ENCODE data around the gene CUL2.
A peak's percentile ranks its signal among the peaks of the same experiment; 100 is the strongest.
"Not testable (repeated sequence)": the region's sequence is repeated elsewhere in the genome, so short reads cannot be mapped to it uniquely, and the experiment has no call there.

The CUL2 gene

GRCh38 chr10:35015843-35016408 is 74.2 kb downstream of the CUL2 start:
- DNase-seq, result no peak

DNA sequence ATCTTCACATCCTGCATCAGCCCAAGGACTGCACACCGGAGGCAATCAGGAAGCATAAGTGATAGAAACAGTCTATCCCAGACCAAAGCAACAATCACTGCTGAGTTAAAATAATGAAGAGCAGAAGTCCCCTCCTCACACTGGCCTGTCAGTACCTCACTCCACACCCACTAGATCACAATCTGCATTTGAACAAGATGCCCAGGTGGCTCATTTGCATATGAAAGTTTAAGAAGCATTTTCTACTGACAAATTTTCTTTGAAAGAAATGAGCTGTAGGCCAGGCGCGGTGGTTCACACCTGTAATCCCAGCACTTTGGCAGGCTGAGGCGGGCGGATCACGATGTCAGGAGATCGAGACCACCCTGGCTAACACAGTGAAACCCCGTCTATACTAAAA is 77.4 kb downstream of the CUL2 start:
- DNase-seq, result no peak

DNA sequence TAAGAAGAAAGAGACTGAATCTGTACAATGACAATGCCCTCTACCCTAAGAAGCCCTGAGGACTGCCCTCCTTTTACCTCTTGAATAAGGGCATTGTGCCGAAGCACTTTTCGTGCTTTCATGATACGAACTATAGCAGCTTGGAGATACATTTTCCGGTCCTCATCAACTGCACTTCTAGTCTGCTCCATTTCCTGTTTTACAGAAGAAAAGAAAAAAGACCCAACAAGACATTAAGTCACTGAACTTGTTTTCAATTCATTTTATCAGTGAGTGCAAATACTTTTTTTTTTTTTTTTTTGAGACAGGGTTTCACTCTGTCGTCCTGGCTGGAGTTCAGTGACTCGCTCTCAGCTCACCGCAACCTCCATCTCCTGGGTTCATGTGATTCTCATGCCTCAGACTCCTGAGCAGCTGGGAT is 78.4 kb downstream of the CUL2 start:
- DNase-seq, result no peak

- DNase-seq, result no peak
These were observed 82.3 kb downstream of the CUL2 start for GRCh38 chr10:35007858-35008301.

GRCh38 chr10:35006836-35007235 is 83.3 kb downstream of the CUL2 start:
- no peak for DNase-seq

- DNase-seq, result no peak
These were observed 84.3 kb downstream of the CUL2 start for GRCh38 chr10:35005868-35006267.

DNA sequence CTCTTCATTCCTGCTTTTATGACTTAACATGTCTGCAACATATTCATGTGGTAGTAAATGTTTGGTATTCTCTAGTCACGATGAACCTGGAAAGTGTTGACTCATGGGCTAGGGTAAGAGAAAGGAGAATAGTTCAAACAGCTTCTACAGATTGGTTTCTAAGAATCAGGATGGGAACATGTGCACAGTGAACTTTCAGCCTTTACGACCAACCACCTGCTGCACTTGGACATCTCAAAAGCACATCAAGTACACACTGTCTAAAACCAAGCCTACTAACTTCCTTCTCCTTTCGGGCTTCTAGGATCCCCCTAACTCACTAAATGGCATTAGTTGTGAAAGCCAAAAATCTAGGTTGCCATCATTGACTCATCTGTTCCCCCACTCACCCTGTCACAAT is 85.5 kb downstream of the CUL2 start:
- DNase-seq, result no peak

- no peak for DNase-seq
These were observed 86.2 kb downstream of the CUL2 start for GRCh38 chr10:35003906-35004305.

DNA sequence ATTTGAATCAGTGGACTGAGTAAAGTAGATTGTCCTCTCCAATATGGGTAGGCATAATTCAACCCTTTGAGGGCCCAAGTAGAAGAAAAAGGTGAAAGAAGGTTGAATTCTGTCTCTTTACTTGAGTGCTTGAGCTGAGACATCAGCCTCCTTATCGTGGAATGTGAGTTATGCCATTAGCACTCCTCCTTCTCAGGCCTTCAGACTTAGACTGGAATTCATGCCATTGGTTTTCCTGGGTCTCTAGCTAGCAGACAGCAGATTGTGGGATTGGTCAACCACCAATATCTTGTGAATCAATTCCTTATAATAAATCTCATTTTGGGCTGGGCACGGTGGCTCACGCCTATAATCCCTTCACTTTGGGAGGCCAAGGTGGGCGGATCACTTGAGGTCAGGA is 89.2 kb downstream of the CUL2 start:
- no peak for DNase-seq

DNA sequence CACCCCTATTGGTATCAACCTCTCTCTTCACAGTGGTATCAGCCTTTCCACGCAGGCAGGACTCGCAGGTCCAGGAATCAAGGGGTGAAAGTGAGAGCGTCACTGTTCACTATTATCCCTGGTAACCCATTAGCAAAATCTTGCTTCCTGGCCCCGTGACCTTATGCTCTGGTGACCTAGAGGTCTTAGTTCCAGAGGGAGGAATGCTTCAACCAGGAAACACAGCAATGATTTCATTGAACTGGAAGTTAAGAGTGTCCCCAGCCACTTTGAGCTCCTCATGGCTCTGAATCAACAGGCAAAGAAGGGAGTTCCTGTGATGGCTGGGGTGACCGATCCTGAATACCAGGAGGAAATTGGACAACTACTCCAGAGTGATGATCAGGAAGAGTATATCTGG is 90.6 kb downstream of the CUL2 start:
- no peak for DNase-seq

DNA sequence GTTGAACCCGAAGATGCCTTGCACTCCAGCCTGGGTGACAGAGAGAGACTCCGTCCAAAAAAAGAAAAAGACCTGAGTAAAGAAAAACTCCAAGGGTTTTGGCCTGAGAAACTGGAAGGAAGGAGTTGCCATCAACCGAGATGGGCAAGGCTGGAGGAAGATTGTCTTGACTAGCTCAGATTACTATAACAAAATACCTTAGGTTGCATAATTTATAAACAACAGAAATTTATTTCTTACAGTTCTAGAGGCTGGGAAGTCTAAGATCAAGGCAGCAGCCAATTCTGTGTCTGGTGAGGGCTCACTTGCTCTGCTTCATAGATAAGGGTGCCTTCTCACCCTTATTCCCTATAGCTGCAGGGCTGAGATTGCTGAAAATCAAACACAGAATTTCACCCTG is 91.2 kb downstream of the CUL2 start:
- DNase-seq, result no peak

GRCh38 chr10:34996843-34997242 is 93.3 kb downstream of the CUL2 start:
- peak; percentile 40 for DNase-seq

DNA sequence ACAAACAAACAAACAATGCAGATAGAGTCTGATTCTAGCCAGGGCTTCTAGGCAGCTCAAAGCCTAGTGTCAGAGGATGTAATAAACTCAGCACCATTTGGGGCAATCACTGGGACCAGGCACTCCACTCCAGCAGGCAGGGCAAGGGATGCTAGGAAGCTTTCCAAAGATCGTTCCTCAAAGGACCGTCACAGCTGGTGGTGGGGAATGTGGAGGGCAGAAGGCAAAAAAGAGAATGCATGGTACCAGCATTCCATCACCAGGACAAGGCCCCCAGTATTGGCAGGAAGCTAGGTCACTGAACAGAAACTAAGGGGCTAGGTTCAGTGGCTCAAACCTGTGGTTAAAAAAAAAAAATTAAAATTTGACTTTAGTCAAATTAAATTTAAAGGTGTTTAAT is 94.2 kb downstream of the CUL2 start:
- DNase-seq, result no peak

DNA sequence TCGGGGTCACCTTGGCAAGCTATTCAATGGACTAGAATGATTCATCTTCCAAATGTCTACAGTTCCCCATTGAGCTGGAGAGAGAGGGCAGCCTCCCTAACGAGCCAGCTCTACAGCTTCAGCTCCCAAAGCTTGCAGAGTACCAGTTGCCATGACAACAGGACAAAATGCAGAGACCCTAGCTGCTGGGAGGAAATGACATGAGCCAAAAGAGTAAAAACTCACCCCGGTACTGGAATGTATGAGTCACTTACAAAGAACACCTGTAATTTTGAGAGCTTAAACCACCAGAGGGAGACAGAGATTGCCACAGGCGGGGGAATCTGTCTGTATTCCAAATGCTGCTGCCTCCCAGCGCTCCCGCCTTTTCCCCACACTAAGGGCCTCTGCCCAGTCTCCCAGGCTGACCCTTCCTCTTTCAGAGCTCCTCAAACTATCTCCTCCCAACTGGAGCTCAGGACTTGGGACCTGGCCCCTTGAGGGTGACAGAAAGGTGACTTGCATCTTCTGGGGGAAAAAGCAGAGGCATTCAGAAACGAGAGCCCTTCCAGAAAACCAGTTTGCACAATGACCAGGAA is 95.5 kb downstream of the CUL2 start:
- no peak for DNase-seq

DNA sequence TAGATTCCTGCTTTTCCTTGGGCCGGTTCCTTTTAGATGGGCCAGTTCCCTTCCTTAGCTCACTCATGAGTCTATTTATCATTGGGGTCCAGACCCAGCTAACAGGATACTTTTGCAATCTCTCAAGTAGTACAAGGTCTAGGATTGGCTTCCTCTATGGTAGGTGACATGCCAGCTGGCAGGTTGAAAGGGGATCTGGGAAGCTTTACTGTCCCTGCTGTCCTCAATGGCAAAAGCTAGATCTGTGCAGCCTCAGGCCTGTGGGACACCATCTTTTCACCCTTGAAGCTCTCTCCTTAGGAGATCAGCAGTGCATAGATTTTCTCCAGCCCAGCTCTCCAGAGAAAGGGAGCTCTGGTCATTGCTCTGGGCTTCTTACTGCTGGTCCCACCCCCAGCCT is 96.4 kb downstream of the CUL2 start:
- DNase-seq, result no peak

DNA sequence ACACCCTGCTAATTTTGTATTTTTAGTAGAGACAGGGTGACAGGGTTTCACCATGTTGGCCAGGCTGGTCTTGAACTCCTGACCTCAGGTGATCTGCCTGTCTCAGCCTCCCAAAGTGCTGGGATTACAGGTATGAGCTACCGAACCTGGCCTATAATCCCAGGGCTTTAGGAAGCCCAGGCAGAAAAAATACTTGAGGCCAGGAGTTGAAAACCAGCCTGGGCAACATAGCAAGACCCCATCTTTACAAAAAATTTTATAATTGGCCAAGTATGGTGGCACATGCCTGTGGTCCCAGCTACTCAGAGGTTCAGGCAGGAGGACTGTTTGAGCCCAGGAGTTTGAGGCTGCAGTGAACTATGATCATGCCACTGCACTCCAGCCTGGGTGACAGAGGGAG is 99.0 kb downstream of the CUL2 start:
- DNase-seq, result not testable (repeated sequence)

- no peak for DNase-seq
These were observed 101.6 kb downstream of the CUL2 start for GRCh38 chr10:34988397-34989067.

- DNase-seq, result no peak
These were observed 104.3 kb downstream of the CUL2 start for GRCh38 chr10:34985823-34986222.

DNA sequence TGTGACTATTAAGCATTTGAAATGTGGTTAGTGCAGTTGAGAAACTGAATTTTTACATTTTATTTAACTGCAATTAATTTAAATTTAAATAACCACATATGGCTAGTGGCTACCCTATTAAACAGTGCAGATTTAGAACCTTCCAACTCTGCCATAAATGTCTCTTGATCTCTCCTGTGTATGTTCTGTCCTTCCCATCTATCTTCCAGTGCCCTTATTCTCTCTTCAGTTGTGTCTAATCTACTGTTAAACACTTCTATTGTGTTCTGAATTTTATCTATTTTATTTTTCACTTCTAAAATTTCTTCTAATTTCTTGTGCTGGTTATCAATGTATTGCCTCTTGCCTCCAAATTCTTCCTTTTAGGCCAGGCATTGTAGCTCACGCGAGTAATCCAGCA is 105.0 kb downstream of the CUL2 start:
- DNase-seq, result no peak

DNA sequence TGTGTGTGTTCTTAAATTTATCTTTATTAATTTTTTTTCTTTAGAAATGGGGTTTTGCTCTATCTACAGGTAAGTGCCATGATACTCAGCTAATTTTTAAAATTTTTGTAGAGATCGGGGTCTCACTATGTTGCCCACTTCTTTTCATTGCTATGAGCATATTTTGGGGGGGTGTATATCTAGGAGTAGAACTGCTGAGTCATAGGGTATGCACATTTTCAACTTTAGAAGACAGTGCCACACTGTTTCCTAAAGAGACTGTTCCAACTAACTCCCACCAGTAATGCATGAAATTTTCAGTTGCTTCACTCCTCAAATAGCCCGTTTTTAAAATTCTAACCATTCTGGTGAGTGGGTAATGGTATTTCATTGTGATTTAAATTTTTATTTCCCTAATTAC is 108.3 kb downstream of the CUL2 start:
- no peak for DNase-seq

DNA sequence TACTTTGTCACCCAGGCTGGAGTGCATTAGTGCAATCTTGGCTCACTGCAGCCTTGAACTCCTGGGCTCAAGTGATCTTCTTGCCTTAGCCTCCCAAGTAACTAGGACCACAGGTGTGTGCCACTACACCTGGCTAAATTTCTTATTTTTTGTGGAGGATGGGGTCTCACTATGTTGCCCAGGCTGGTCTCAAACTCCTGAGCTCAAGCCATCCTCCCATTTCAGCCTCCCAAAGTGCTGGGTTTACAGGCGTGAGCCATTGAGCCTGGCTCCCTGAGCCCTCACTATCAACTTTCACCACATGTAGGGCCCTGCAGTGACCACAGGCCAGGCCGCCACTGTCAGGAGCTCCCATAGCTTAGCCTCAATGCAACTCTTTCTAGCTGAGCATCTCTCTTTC is 110.2 kb downstream of the CUL2 start:
- no peak for DNase-seq

DNA sequence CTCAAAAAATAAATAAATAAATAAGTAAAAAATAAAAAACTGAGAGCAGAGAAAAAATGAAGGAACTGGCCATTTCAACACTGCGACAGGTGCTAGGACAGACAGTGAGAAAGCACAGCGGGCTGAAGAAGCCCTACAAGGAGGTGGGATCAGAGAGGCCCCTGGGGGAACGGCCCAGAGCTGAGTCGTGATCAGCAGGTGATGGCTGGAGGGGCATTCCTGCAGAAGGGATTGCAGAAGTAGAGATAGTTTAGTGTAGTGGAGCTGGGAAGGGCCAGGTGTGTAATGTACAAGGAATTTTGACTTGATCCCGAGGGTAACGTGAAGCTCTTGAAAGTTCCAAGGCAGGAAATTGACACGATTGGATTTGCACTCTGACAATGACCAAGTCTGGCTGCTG is 112.1 kb downstream of the CUL2 start:
- DNase-seq, result no peak

- not testable (repeated sequence) for DNase-seq
These were observed 113.7 kb downstream of the CUL2 start for GRCh38 chr10:34976380-34976910.

DNA sequence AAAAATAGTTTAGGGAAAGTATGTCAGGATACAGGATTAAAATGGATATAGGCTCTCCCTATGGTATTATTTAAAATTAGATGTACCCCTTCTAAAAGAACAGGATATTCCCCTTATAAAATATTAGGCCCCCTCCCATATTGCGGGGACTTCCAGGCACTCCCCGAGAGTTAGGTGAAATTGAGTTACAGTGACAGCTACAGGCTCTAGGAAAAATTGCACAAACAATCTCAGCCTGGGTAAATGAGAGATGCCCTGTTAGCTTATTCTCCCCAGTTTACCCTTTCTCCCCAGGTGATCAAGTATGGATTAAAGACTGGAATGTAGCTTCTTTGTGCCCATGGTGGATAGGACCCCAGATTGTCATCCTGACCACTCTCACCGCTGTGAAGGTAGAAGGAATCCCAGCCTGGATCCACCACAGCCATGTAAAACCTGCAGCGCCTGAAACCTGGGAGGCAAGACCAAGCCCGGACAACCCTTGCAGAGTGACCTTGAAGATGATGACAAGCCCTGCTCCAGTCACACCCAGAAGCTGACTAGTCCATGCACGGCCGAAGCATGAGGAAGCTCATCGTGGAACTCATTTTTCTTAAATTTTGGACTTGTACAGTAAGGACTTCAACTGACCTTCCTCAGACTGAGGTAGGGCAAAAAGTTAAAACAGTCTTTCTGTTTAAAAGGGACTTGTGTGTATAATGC is 115.6 kb downstream of the CUL2 start:
- not testable (repeated sequence) for DNase-seq
